Heart right ventricle (tissue), 16 donors: ENCODE results near the gene ATP5MG. TPM values are rescaled to one million over a fixed set of nuclear protein-coding genes. Genes with fewer than 3 reads are reported as not detected.

ENCODE experiments used
- ATAC-seq, 8 donors: fragments of 200-7000 bp; cut with Tn5 transposase; one replicate each; pipeline ENCODE4 v1.9.1; 2020; ENCODE audit warnings: mild to moderate bottlenecking in 8 of 8, moderate library complexity in 8 of 8, moderate number of reproducible peaks in 1 of 8
- DNase-seq, 2 donors: peaks; one replicate each; pipeline ENCODE4 v3.0.0-alpha.2; 2020
- H3K27ac ChIP-seq, 10 donors: fragments of 200-600 bp; sonication (generic) in 2 of 10; one replicate each; pipeline versions ENCODE4 v1.5.0 to v1.8.0; 2020 to 2022; ENCODE audit warnings: mild to moderate bottlenecking in 3 of 10
- H3K27me3 ChIP-seq, 7 donors: fragments of 200-600 bp; one replicate each; pipeline ENCODE4 v1.8.0; 2021 to 2022; ENCODE audit warnings: mild to moderate bottlenecking in 2 of 7
- H3K36me3 ChIP-seq, 9 donors: fragments of 200-600 bp; sonication (generic) in 1 of 9; one replicate each; pipeline versions ENCODE4 v1.5.0 to v1.8.0; 2020 to 2022; ENCODE audit warnings: mild to moderate bottlenecking in 2 of 9
- H3K4me1 ChIP-seq, 9 donors: fragments of 200-600 bp; sonication (generic) in 1 of 9; one replicate each; pipeline versions ENCODE4 v1.5.0 to v1.8.0; 2020 to 2022; ENCODE audit warnings: mild to moderate bottlenecking in 4 of 9
- H3K4me3 ChIP-seq, 10 donors: fragments of 200-600 bp; sonication (generic) in 2 of 10; one replicate each; pipeline versions ENCODE4 v1.5.0 to v1.8.0; 2020 to 2022; ENCODE audit warnings: mild to moderate bottlenecking in 7 of 10, moderate library complexity in 2 of 10
- H3K9me3 ChIP-seq, 11 donors: fragments of 200-600 bp in 10 of 11; sonication (generic) in 2 of 11; one replicate each; pipeline versions ENCODE4 v1.5.0 to v1.8.0; 2013 to 2022; ENCODE audit warnings: mild to moderate bottlenecking in 2 of 11, control low read depth in 1 of 11, moderate library complexity in 1 of 11
- WGBS, 2 donors: extraction: QIAGEN DNeasy Blood & Tissue Kit; methylation state at CpG; one replicate each; pipeline ENCODE4 v1.1.7; 2013; ENCODE audit warnings: inconsistent platforms in 1 of 2; 5-methylcytosine and 5-hydroxymethylcytosine counted together
- intact Hi-C, 10 donors: fragments of 100-400 bp; cut with DNase I; formaldehyde crosslinking; loops; one replicate each; pipeline versions ENCODE4 v1.11.1 to v1.14.2; 2022
- polyA plus RNA-seq, 2 donors: library from polyadenylated mRNA; stranded (reverse); fragments of 200-250 nt; gene quantifications; one replicate each; pipeline ENCODE4 v1.2.3, GENCODE V29; 2013
- total RNA-seq, 10 donors: library from RNA; stranded (reverse); fragmentation: NEBNext Ultra II Directional in 3 of 10; extraction: Animal tissue kit (Norgen Biotek cat#: 25700) in 3 of 10; gene quantifications; one replicate each; pipeline versions ENCODE4 v1.2.1 to v1.2.4, GENCODE V29; 2021 to 2023
- TF ChIP-seq, protein P1 (sequence below), 9 donors: fragments of 200-600 bp; sonication (generic) in 2 of 9; IDR thresholded peaks; one replicate each; pipeline versions ENCODE4 v1.5.0 to v1.8.0; 2021 to 2022; ENCODE audit warnings: antibody characterized with exemption in 9 of 9, mild to moderate bottlenecking in 5 of 9, moderate library complexity in 1 of 9
- donor health status: Arrhythmogenic right ventricular cardiomyopathy.
- donor health status: ischemic (EF 13 %, LVEDD 7.1; RV severe dilation, severe dysfunction).
- donor health status: healthy with polysubstance abuse.
- donor health status: DM: no; HTN: yes; CAD: no.
- donor health status: DM: no; HTN: no; CAD: no.
- donor health status: ischemic (EF 25% LVEDD 6.9; RV normal size, moderate dysfunction).
- donor health status: ischemic (EF 25% LVEDD 5.7; RV mildly dilated, moderate dysfunction).
- donor health status: healthy.
- donor health status: DM: yes; HTN: yes; CAD: no.
- donor health status: Ischemic cardiomyopathy.
- donor health status: ischemic (EF 35%, LVEDD 5.7; RV mildly dilated, moderate dysfunction).
- donor health status: nonischemic (EF 11% LVEDD 7.7; RV severe dilation, severe dysfunction).
- donor health status: DM: yes; HTN: yes; CAD: no.
- donor health status: PGD.
- donor health status: ischemic (EF 29% LVEDD 5.4; RV normal size, mild dysfunction).
- donor health status: nonischemic (EF 23%, LVEDD 6.1; RV moderate dilation, normal function).

ATP5MG gene
- total and polyA plus RNA-seq, 12 donors: 365 to 800 (median 688) TPM

- no peak for ATAC-seq
Observed at GRCh38 chr11:118373263-118373662, 28.1 kb upstream of the ATP5MG start.

GRCh38 chr11:118373871-118374270, 27.5 kb upstream of the ATP5MG start:
- intact Hi-C loops: no loop called here
- Histone ChIP-seq H3K36me3 (peaks cover 6 to 100% (median 91%) of the 10 kb centered on the region in 9 donors), H3K27ac (no peak overlapping the region), H3K4me1 (no peaks in the 10 kb centered on the region), H3K9me3 (no peaks in the 10 kb centered on the region), H3K27me3 (no peaks in the 10 kb centered on the region), H3K4me3 (no peak overlapping the region)
- no peak for ATAC-seq
- TF ChIP-seq, protein P1, sequence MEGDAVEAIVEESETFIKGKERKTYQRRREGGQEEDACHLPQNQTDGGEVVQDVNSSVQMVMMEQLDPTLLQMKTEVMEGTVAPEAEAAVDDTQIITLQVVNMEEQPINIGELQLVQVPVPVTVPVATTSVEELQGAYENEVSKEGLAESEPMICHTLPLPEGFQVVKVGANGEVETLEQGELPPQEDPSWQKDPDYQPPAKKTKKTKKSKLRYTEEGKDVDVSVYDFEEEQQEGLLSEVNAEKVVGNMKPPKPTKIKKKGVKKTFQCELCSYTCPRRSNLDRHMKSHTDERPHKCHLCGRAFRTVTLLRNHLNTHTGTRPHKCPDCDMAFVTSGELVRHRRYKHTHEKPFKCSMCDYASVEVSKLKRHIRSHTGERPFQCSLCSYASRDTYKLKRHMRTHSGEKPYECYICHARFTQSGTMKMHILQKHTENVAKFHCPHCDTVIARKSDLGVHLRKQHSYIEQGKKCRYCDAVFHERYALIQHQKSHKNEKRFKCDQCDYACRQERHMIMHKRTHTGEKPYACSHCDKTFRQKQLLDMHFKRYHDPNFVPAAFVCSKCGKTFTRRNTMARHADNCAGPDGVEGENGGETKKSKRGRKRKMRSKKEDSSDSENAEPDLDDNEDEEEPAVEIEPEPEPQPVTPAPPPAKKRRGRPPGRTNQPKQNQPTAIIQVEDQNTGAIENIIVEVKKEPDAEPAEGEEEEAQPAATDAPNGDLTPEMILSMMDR (IDR thresholded peaks at IDR 0.05): no peak
- WGBS, 2 donors: 96% methylated on average over 5 of the region's 5 CpGs
- no peak for DNase-seq

More at GRCh38 chr11:118373263-118373662, 28.1 kb upstream of the ATP5MG start:
- WGBS, 2 donors: 98 to 100% methylated on average over 2 of the region's 2 CpGs
- H3K4me1 ChIP-seq: no peaks in the 10 kb centered on the region
- DNase-seq: no peak
- no peaks in the 10 kb centered on the region for H3K27me3 ChIP-seq
- peaks cover 6 to 100% (median 91%) of the 10 kb centered on the region in 9 donors for H3K36me3 ChIP-seq
- no peak overlapping the region for H3K4me3 ChIP-seq
- H3K27ac ChIP-seq: no peak overlapping the region
- H3K9me3 ChIP-seq: no peaks in the 10 kb centered on the region
- TF ChIP-seq, protein P1 (IDR thresholded peaks at IDR 0.05): no peak
- intact Hi-C loops: no loop called here

DNA sequence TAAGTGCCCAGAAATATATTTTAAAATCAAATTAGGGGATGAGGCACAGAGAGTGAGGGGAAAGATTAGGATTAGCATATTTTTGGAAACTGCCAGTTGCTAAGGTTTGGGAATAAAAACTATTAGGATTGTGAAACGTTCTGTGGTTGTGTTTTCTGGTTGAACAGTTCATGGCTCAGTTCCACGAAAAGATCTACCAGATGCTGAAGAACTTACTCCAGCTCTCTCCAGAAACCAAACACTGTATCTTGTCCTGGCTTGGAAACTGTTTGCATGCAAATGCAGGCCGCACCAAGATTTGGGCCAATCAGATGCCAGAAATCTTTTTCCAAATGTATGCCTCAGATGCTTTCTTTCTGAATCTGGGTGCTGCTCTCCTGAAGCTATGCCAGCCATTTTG, 26.7 kb upstream of the ATP5MG start:
- H3K36me3 ChIP-seq: peaks cover 6 to 100% (median 91%) of the 10 kb centered on the region in 9 donors
- H3K27me3 ChIP-seq: no peaks in the 10 kb centered on the region
- intact Hi-C loops: loop anchor here in 2 of 10 donors (5.0 kb wide), 2 partner anchors 108 to 123 kb away; no protein-coding TSS in a partner anchor
- H3K4me3 ChIP-seq: no peak overlapping the region
- DNase-seq (no peak), ATAC-seq (no peak)
- no peaks in the 10 kb centered on the region for H3K9me3 ChIP-seq
- TF ChIP-seq, protein P1 (IDR thresholded peaks at IDR 0.05): no peak
- H3K27ac ChIP-seq: no peak overlapping the region
- H3K4me1 ChIP-seq: no peaks in the 10 kb centered on the region
- 85 to 87% methylated on average over 3 of the region's 3 CpGs for WGBS, 2 donors

- TF ChIP-seq, protein P1 (IDR thresholded peaks at IDR 0.05): no peak
- no peak overlapping the region for H3K27ac ChIP-seq
- H3K27me3 ChIP-seq: no peaks in the 10 kb centered on the region
- ATAC-seq: no peak
- intact Hi-C loops: loop anchor here in 2 of 10 donors (5.0 kb wide), 2 partner anchors 106 to 121 kb away; no protein-coding TSS in a partner anchor
- DNase-seq: no peak
- peaks cover 6 to 99% (median 88%) of the 10 kb centered on the region in 9 donors for H3K36me3 ChIP-seq
- no peaks in the 10 kb centered on the region for H3K9me3 ChIP-seq
- H3K4me1 ChIP-seq: peaks cover 0 to 5% (median 0%) of the 10 kb centered on the region in 9 donors
- H3K4me3 ChIP-seq: no peak overlapping the region
Observed at GRCh38 chr11:118375978-118376377, 25.4 kb upstream of the ATP5MG start.
